Mononuclear cell (primary cell): Measurements from ENCODE around the gene RAMACL. TPM values are rescaled to one million over a fixed set of nuclear protein-coding genes. Genes with fewer than 3 reads are reported as not detected.

Experiments
- total RNA-seq: library from RNA; depleted of rRNA; stranded (reverse); fragments of >200 nt; gene quantifications from one replicate; pipeline ENCODE4 v1.2.3, GENCODE V29; 2012

Gene RAMACL
- total RNA-seq, 1 donor: 0.73 TPM

Other genes starting within 250 kb of the RAMACL start
- gene SFT2D1, start 244.1 kb downstream of the RAMACL start, total RNA-seq: 14.2 TPM
- gene MPC1, start 203.7 kb downstream of the RAMACL start, total RNA-seq: 18.4 TPM
- gene RPS6KA2, start 40.6 kb upstream of the RAMACL start, total RNA-seq: 2.4 TPM